GM23338 (cell line): ENCODE results near the gene CHRD.

ENCODE experiments used
- CREB1 ChIP-seq: fragments of 250-450 bp; sonication (Bioruptor Pico); IDR thresholded peaks from 2 replicates; pipeline ENCODE4 v1.5.0; 2020; ENCODE audit warnings: low read depth, mild to moderate bottlenecking, moderate library complexity
- CTCF ChIP-seq, 2 experiments: fragments of 200-600 bp in 1 of 2; sonication (generic) in 1 of 2; conservative IDR thresholded peaks; 2 replicates each; pipeline versions ENCODE4 v1.5.1 to v1.6.1; 2016 to 2017; ENCODE audit warnings: antibody characterized with exemption in 2 of 2, low read depth in 2 of 2, mild to moderate bottlenecking in 2 of 2, moderate library complexity in 1 of 2
- EZH2 ChIP-seq: fragments of 200-600 bp; sonication (generic); IDR thresholded peaks from one replicate; pipeline ENCODE4 v1.8.0; 2017; ENCODE audit warnings: antibody characterized with exemption, mild to moderate bottlenecking, low read depth; ENCODE audit not compliant: unreplicated experiment
- EZH2phosphoT487 ChIP-seq: fragments of 200-600 bp; sonication (generic); IDR thresholded peaks from one replicate; pipeline ENCODE4 v1.8.1; 2018; ENCODE audit warnings: antibody characterized with exemption; ENCODE audit not compliant: unreplicated experiment
- JUNB ChIP-seq: IDR thresholded peaks from one replicate; pipeline ENCODE4 v1.6.1; 2016; ENCODE audit warnings: antibody characterized with exemption; ENCODE audit not compliant: unreplicated experiment
- NANOG ChIP-seq: IDR thresholded peaks from 2 replicates; pipeline ENCODE4 v1.6.1; 2016; ENCODE audit warnings: antibody characterized with exemption, borderline replicate concordance
- POLR2AphosphoS5 ChIP-seq: IDR thresholded peaks from 2 replicates; pipeline ENCODE4 v1.6.1; 2016; ENCODE audit warnings: antibody characterized with exemption, low read depth
- REST ChIP-seq: IDR thresholded peaks from one replicate; pipeline ENCODE4 v1.6.1; 2018; ENCODE audit warnings: antibody characterized with exemption; ENCODE audit not compliant: unreplicated experiment
- ZNF114 ChIP-seq: fragments of 250-450 bp; sonication (Bioruptor Pico); IDR thresholded peaks from 2 replicates; pipeline ENCODE4 v1.5.0; 2020; ENCODE audit warnings: mild to moderate bottlenecking, moderate library complexity
- ZNF331 ChIP-seq: fragments of 250-450 bp; sonication (Bioruptor Pico); IDR thresholded peaks from 2 replicates; pipeline ENCODE4 v1.5.0; 2020; ENCODE audit warnings: low read depth, mild to moderate bottlenecking, moderate library complexity

GRCh38 chr3:184335661-184336546 lies 44.0 kb upstream of the CHRD start:
- TF ChIP-seq POLR2AphosphoS5 (peak; percentile 86), CTCF (conservative IDR thresholded peaks at IDR 0.05; ENCODE audit: low read depth in 2 of 2) (peak in 1 of 2 experiments; percentile 35; a peak in 2 of 4 replicates), JUNB (no peak), CREB1 (peak; percentile 98), ZNF114 (CRISPR knock-in tag) (no peak), ZNF331 (CRISPR knock-in tag) (no peak), REST (no peak), EZH2 (no peak), EZH2phosphoT487 (no peak), NANOG (no peak)
